BLaER1 (cell line): ENCODE measurements around the gene SEMA4C.
A peak's percentile ranks its signal among the peaks of the same experiment; 100 is the strongest.

ENCODE experiments used
- H3K27ac ChIP-seq: shearing (Covaris generic); formaldehyde crosslinking; 2 replicates; pipeline ENCODE4 v1.8.1; 2022
- H3K27me3 ChIP-seq: shearing (Covaris generic); formaldehyde crosslinking; 2 replicates; pipeline ENCODE4 v1.8.1; 2022
- H3K36me3 ChIP-seq: shearing (Covaris generic); formaldehyde crosslinking; 2 replicates; pipeline ENCODE4 v1.8.1; 2022
- H3K4me1 ChIP-seq: shearing (Covaris generic); formaldehyde crosslinking; 2 replicates; pipeline ENCODE4 v1.8.1; 2022
- H3K4me2 ChIP-seq: shearing (Covaris generic); formaldehyde crosslinking; 2 replicates; pipeline ENCODE4 v1.8.1; 2022
- H3K4me3 ChIP-seq: shearing (Covaris generic); formaldehyde crosslinking; 2 replicates; pipeline ENCODE4 v1.8.1; 2022
- H3K9ac ChIP-seq: shearing (Covaris generic); formaldehyde crosslinking; 2 replicates; pipeline ENCODE4 v1.8.1; 2022
- H3K9me3 ChIP-seq: shearing (Covaris generic); formaldehyde crosslinking; 2 replicates; pipeline ENCODE4 v1.8.1; 2022
- H4K20me1 ChIP-seq: shearing (Covaris generic); formaldehyde crosslinking; 2 replicates; pipeline ENCODE4 v1.8.1; 2022
- Cebpa-rat ChIP-seq: shearing (Covaris generic); IDR thresholded peaks from 2 replicates; pipeline ENCODE4 v1.8.1; 2022

The SEMA4C gene

DNA sequence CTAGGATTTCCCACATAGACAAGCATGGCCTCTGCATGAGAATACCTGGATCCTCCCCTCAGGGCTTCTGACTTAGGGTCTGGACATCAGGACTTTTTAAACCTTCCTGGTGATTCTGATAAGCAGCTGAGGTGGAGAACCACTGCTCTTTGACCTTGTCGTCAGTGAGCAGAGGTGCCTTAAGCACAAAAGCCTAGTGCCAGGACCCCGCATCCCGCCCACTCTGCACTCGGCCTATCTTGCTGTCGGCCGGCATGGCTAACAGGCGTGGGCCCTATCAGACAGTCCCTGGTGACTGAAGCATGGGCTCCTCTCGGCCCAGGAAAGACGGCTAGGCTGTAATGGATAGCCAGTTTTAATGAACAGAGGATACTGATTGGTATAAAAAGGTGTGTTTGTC lies 32.3 kb downstream of the SEMA4C start:
- Histone ChIP-seq H4K20me1 (peaks cover 13% of the 10 kb centered on the region), H3K27me3 (no peaks in the 10 kb centered on the region), H3K4me3 (no peak overlapping the region), H3K9me3 (no peaks in the 10 kb centered on the region), H3K9ac (no peak overlapping the region), H3K4me2 (no peak overlapping the region), H3K36me3 (peaks cover 54% of the 10 kb centered on the region), H3K27ac (peak overlapping the region; percentile 73; the same call in 1 of the 2 replicates), H3K4me1 (peaks cover 55% of the 10 kb centered on the region)
- no peak for TF ChIP-seq Cebpa-rat

DNA sequence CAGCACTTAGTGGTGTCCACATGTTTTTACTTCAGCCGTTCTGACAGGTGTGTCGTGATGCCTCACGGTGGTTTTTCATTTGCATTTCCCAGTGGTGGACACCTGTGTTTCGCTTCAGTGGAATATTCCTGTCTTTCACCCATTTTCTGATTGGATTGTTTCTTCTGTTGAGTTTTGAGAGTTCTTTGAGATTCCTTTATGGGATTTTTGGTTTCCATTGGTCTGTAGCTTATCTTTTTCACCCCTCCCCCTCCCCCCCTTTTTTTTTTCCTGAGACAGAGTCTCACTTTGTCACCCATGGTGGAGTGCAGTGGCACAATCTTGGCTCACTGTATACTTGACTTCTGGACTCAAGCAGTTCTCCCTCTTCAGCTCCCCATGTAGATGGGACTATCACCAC lies 34.0 kb downstream of the SEMA4C start:
- no peak overlapping the region for H3K4me3 ChIP-seq
- peaks cover 58% of the 10 kb centered on the region for H3K36me3 ChIP-seq
- H3K4me2 ChIP-seq = no peak overlapping the region
- no peak overlapping the region for H3K9ac ChIP-seq
- peaks cover 68% of the 10 kb centered on the region for H3K4me1 ChIP-seq
- H3K27ac ChIP-seq = no peak overlapping the region
- H3K27me3 ChIP-seq = no peaks in the 10 kb centered on the region
- no peaks in the 10 kb centered on the region for H3K9me3 ChIP-seq
- TF ChIP-seq Cebpa-rat = no peak
- H4K20me1 ChIP-seq = peaks cover 30% of the 10 kb centered on the region

DNA sequence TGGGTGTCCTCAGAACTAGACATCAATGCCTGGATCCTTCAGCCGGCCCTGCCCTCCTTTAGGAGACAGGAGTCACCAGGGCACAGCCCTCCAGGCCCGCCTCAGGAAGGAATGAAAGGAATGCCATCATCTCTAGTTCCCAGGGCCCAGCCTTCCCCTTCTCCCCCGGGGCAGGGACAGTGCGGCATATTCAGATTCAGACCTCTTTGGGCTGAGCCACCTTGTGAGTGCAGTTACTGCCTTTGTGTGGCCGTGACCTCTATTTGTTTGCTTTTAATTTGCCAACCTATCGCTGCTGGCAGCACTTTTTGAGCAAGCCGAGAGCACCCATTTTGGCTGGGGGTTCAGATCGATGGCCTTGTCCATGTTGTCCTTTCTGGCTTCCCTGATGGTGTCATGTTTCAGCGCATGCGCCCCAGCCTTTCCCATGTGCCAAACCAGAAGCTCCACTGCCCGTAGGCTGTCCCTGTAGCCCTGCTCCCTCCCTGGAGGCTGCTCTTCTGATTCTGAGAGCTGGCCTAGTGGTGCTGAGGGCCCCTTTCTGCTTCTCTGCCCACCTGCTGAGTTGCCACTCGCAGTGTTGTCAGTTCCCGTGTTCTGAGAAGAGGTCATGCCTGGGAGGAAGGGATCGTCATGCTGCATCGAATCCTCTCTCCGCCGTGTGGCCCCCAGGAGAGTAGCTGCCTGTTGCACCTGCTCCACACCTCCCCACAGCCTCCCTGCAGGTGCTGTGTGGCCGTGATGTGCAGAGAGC lies 36.9 kb downstream of the SEMA4C start:
- peaks cover 76% of the 10 kb centered on the region for H3K36me3 ChIP-seq
- peaks cover 39% of the 10 kb centered on the region for H3K4me1 ChIP-seq
- H3K4me3 ChIP-seq = no peak overlapping the region
- H3K9ac ChIP-seq = peak overlapping the region; percentile 39; the same call in 1 of the 2 replicates
- no peaks in the 10 kb centered on the region for H3K9me3 ChIP-seq
- H3K4me2 ChIP-seq = peak overlapping the region; percentile 81
- no peaks in the 10 kb centered on the region for H3K27me3 ChIP-seq
- no peak for TF ChIP-seq Cebpa-rat
- peaks cover 45% of the 10 kb centered on the region for H4K20me1 ChIP-seq
- peak overlapping the region; percentile 81 for H3K27ac ChIP-seq

- Histone ChIP-seq H4K20me1 (peaks cover 50% of the 10 kb centered on the region), H3K27ac (peak overlapping the region; percentile 81), H3K27me3 (no peaks in the 10 kb centered on the region), H3K4me3 (no peak overlapping the region), H3K4me2 (peak overlapping the region; percentile 81), H3K9me3 (no peaks in the 10 kb centered on the region), H3K4me1 (peaks cover 34% of the 10 kb centered on the region), H3K9ac (peak overlapping the region; percentile 39; the same call in 1 of the 2 replicates), H3K36me3 (peaks cover 76% of the 10 kb centered on the region)
- no peak for TF ChIP-seq Cebpa-rat
Measured at GRCh38 chr2:96832408-96832753, 37.5 kb downstream of the SEMA4C start.

DNA sequence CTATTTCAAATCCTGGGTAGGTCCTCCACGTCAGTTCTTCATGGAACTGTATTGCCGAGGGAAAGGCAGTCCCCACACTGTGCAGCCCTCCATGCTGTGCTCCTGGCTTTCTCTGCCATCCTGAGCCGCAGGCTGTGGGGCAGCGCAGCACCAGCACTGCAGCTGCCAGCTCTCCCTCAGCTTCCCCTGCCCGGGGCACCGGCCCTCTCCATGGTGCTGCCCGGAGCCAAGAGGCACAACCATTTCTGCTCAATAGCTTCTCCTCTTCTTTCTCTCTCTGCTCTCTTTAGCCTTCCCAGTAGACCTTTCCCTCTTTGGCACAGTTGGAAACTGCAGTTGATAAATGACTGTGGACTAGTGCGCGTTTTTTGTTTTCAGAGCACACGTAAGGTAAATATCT lies 38.2 kb downstream of the SEMA4C start:
- H3K4me2 ChIP-seq = peak overlapping the region; percentile 81
- peaks cover 57% of the 10 kb centered on the region for H4K20me1 ChIP-seq
- H3K27me3 ChIP-seq = no peaks in the 10 kb centered on the region
- peaks cover 82% of the 10 kb centered on the region for H3K36me3 ChIP-seq
- no peak overlapping the region for H3K4me3 ChIP-seq
- H3K4me1 ChIP-seq = peaks cover 34% of the 10 kb centered on the region
- H3K9me3 ChIP-seq = no peaks in the 10 kb centered on the region
- no peak overlapping the region for H3K27ac ChIP-seq
- no peak overlapping the region for H3K9ac ChIP-seq
- no peak for TF ChIP-seq Cebpa-rat

DNA sequence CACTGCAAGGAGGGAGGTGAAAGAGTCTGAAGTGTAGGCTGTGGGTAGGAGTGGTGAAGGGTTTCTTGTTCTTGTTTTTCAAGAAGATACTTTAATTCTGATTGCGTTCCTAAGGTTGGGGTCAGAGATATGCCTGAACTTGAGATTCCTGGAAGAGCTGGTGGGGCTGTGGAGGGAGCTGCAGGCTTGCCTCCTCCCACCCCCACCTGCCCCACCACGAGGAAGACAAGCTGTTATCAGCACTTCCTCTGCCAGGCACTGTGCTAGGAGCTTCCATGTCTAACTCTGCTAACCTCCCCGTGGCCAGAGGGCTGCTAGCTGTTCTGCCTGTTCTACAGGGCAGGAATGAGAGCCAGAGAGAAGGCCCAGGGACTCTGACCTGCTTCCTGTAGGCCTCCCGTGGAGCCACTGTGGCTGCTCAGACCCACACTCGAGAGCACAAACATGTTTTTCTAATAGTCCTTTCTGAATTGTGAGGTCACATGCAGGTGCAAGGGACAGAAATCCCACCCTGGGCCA lies 39.8 kb downstream of the SEMA4C start:
- Histone ChIP-seq H3K27ac (0 out of 2 replicates have a peak overlapping the region, but pooled peaks have one; percentile 13), H3K9ac (no peak overlapping the region), H3K4me1 (peaks cover 34% of the 10 kb centered on the region), H3K4me2 (no peak overlapping the region), H3K27me3 (no peaks in the 10 kb centered on the region), H3K4me3 (no peak overlapping the region), H3K36me3 (peaks cover 91% of the 10 kb centered on the region), H3K9me3 (no peaks in the 10 kb centered on the region), H4K20me1 (peaks cover 73% of the 10 kb centered on the region)
- no peak for TF ChIP-seq Cebpa-rat

- Histone ChIP-seq H3K9me3 (no peaks in the 10 kb centered on the region), H4K20me1 (peaks cover 85% of the 10 kb centered on the region), H3K27ac (no peak overlapping the region), H3K27me3 (no peaks in the 10 kb centered on the region), H3K4me3 (no peak overlapping the region), H3K9ac (no peak overlapping the region), H3K4me1 (peaks cover 28% of the 10 kb centered on the region), H3K4me2 (no peak overlapping the region), H3K36me3 (peaks cover 94% of the 10 kb centered on the region)
- no peak for TF ChIP-seq Cebpa-rat
Measured at GRCh38 chr2:96828874-96829273, 41.0 kb downstream of the SEMA4C start.

DNA sequence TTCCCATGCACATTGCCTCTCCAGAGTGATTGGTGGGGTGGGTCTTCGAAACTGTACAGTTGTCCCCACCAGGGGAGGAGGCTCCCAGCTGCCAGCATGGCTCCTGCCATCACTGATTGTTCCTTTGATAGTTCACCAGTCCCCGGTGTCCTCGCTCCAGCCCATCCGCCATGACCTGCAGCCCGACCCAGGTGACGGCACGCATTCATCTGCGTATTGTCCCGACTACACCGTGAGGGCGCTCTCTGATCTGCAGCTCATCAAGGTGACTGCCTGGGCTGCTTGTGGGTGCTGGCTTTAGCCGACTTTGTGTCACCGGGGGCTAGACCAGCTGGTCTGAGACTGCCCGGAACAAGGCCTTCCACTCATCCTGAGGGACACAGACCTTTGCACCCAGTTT lies 41.4 kb downstream of the SEMA4C start:
- Histone ChIP-seq H3K36me3 (peaks cover 99% of the 10 kb centered on the region), H3K4me2 (no peak overlapping the region), H3K9me3 (no peaks in the 10 kb centered on the region), H3K9ac (no peak overlapping the region), H3K4me3 (no peak overlapping the region), H4K20me1 (peaks cover 85% of the 10 kb centered on the region), H3K4me1 (peaks cover 26% of the 10 kb centered on the region), H3K27me3 (no peaks in the 10 kb centered on the region), H3K27ac (no peak overlapping the region)
- TF ChIP-seq Cebpa-rat = no peak

DNA sequence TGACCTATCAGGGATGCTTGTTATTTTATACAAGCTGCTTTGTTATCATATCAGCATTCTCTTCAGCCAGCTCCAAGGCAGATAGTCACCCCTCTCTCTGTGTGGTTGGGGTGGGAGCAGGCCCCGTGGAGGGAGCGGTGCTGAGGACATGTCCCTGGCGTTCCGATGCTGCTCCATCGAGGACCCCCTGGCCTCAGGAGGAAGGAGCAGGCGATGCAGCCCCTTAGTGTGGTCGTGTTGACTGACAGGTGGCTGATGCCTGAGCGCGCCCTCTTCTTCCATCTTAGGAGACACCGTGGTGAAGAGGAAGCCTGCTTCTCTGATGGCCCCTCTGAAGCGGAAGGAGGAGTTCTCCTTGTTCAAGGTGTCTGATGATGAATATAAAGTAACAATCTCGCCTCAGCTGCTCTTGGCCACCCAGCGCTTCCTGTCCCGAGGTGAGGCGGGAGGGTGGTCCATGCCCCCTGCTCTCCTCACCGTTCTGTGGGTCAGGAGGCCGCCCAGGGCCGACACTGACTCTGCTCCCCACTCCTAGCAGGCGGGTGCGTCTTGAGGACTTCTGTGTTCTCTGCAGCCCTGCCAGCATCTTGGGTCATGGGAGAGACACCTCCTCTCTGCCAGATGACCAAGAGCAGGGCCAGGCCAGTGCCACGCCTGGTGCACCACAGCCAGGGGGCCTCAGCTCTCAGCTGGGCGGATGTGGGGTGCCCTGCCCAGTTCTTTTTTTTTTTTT lies 43.2 kb downstream of the SEMA4C start:
- Histone ChIP-seq H4K20me1 (peaks cover 85% of the 10 kb centered on the region), H3K4me2 (no peak overlapping the region), H3K36me3 (peaks cover 96% of the 10 kb centered on the region), H3K27me3 (no peaks in the 10 kb centered on the region), H3K4me3 (no peak overlapping the region), H3K4me1 (peaks cover 25% of the 10 kb centered on the region), H3K9ac (no peak overlapping the region), H3K27ac (no peak overlapping the region), H3K9me3 (no peaks in the 10 kb centered on the region)
- TF ChIP-seq Cebpa-rat = no peak

GRCh38 chr2:96825057-96825456 lies 44.8 kb downstream of the SEMA4C start:
- Histone ChIP-seq H3K9me3 (no peaks in the 10 kb centered on the region), H3K36me3 (peaks cover 95% of the 10 kb centered on the region), H3K4me2 (no peak overlapping the region), H3K4me1 (peaks cover 33% of the 10 kb centered on the region), H3K27ac (no peak overlapping the region), H3K9ac (no peak overlapping the region), H4K20me1 (peaks cover 85% of the 10 kb centered on the region), H3K4me3 (no peak overlapping the region), H3K27me3 (no peaks in the 10 kb centered on the region)
- TF ChIP-seq Cebpa-rat = no peak
